Globus pallidus (tissue), 1 donor: ENCODE data around the gene FBXL7.

Experiments used
- DNase-seq: peaks from one replicate; pipeline ENCODE4 v3.0.0-alpha.2; 2015; ENCODE audit warnings: low spot score

Gene FBXL7

DNA sequence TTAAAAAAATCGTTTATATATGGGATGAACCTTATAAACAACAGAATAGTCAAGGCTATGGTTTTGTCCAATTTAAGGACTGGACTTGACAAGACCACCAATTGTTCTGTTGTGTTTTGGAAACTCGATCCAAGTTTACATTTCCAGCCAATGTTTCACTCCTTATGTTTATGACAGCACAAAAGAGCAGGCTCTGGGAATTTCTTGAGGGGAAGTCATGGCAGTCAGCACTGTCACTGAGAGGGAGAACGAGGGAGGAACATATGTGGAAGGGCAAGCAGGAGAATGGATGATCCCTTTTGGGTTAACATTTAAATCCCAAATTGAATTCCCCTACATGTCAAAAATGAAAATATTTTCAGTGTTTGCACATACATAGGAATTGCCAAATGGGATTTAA lies 387.1 kb downstream of the FBXL7 start:
- DNase-seq: no peak

DNA sequence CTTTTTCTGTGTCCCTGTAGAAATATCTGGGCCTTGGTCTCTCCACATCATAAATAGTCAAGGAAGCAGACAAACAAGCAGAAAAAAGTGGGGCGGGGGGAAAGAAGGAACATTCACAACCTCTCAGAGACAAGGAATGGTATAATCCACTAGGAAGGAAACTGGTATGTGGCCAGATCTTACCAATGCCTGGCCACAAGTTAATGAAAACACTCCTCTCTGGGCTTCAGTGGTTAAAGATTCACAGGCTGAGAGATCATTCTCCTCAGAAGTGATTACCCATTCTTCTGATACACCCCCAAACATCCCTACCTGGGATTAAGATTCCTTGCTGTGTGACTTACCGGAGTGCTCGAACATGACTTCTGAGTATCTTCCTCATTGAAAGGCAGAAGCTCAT lies 389.0 kb downstream of the FBXL7 start:
- no peak for DNase-seq

DNA sequence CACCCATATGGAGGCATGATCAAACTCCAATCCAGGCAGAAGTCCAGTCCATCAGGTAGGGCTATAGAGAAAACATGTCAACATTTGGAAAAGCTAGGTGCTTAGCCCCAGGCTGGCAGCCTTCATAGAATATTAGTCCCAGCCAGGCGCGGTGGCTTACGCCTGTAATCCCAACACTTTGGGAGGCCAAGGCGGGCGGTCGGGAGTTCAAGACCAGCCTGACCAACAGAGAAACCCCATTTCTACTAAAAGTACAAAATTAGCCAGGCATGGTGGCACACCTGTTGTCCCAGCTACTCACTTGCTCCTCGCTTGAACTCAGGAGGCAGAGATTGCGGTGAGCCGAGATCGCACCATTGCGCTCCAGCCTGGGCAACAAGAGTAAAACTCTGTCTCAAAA lies 393.9 kb downstream of the FBXL7 start:
- no peak for DNase-seq

DNA sequence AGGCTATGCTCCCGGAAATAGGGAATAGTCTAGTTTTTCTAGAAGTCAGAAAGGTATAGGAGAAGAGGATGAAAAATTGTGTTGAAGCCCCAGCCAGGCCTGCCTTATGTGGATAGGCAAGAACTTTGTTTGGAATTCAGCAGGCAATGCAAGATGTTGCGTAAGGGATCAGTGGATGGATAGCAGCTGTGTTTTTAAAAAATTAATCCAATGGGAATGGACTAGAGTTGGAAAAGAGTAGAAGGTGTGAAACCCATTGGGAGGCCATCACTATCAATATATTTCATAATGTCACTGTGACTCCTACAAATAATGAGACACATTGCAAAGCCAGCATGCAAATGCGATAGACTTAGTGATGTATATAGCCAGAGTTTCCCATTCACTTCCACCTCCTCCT lies 397.7 kb downstream of the FBXL7 start:
- no peak for DNase-seq

DNA sequence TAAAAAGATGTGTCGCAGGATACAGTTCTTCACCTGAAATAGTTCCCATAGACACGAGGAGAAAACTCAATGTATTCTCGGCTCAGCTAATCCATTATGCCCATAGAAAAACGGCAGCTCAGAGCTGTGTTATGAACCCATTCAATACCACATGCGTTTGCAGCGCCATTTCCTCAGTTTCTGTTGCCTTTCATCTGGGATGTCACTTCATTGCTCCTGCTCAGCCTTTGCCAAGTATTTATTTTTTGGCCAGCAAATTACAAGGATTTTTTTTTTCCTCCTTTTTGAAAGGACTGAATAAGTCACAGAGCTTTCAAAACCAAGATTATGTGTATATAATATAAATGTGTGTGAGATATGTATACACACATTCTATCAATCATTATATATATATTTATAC lies 398.7 kb downstream of the FBXL7 start:
- no peak for DNase-seq

DNA sequence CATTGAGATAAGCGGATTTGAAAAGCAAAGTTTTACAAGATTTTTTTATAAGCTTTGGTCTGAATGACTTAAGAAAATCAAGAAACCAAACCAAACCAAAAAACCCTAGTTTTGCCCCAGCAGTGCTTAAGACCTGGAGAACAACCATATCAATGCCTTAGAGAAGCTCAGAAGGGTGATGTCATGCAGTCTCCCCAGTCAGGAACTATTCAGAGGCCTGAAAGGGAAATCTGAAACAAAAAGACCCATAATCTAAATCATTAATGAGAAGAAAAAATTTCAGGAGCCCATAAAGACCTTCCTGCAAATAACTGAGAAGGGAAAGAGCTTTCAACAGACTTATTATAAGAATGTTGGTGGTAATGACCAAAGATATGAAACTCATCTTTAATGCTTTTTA lies 399.5 kb downstream of the FBXL7 start:
- no peak for DNase-seq

DNA sequence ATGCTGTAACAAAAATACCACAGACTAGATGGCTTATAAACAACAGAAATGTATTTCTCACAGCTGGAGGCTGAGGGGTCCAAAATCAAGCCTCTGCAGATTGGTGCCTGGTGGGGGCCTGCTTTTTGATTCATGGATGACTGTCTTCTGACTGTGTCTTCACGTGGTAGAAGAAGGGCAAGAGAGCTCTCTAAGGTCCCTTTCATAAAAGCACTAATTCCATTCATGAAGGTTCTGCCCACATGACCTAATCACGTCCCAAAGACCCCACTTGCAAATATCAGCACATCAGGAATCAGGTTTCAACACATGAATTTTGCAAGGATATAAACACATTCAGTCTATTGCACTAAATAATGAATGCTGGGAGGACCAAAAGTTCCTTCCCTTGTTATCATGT lies 401.2 kb downstream of the FBXL7 start:
- no peak for DNase-seq

DNA sequence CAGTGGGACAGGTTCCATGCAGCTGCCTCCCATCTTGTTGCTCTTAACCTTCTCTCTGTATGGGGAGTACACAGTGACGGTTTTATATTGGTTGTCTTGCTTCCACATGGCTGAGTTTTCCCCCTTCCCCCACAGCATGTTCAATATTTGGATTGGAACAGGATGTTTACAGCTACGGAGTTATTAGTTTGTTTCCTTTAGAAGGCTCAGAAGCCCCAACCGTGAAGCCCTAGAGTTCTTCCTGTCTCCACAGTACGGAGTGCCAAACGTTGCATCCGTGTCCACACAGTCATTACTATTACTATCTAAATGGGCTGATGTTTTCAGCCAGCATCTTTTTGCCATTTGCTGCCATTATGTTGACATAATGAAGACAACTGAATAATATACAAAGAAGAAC lies 402.1 kb downstream of the FBXL7 start:
- no peak for DNase-seq

DNA sequence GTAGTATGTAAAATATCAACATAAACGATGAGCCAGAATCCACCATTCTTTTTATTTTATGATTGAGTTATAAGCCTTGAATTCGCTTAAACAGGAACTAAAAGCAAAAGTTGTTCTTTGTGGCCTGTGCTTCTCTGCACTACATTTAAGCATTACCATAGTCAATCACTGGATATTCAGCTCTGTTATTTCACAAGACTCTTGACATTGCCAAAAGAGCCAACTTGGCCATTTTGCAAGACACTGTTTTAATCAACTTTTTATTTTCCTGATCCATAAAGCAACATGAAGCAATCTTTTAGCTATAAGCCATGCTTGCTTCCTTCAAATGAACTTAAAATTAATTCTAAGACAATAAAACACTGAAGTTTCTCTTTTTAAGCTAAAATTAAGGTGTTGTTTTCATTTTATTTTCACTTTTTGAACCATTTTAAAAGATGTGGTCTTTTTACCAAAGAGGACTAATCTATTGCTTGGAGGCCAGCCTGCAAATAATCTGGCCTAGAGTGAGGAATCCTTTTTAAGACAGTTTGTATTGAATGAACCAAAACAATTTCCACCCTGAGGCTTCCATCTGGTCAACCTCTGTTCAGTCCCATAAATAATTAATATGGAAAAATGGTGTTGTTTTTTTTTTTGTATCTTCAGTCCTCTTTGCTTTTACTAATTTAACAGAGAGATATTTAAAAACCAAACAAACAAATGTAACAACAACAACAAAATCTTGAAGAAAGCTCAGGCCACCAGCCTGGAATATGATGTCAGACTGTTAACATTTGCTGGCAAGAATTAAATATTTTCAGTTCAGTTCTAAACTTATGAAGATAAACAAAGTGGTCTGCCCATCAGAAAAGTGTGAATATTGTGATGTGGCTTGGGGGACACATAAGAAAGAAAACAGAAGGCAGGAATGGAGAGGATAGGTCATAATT lies 405.2 kb downstream of the FBXL7 start:
- DNase-seq: peak; percentile 13

DNA sequence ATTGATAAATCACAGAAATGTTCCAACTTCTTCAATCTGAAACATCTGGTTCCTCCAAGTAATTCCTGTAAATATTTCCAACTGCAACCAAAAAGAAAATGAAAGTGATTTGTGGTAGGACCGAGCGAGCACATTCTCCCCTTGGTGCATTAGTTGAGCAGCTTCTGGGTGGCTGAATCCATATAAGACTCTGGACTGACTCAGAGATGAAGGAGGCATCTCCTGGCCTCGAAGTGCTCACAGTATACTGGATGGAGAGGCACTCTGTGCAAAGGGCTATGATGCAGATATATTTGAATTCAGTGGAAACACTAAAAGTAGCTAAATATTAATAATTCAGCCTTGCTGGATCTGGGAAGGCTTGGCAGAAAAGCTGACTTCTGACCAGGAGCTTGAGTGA lies 414.7 kb downstream of the FBXL7 start:
- no peak for DNase-seq

DNA sequence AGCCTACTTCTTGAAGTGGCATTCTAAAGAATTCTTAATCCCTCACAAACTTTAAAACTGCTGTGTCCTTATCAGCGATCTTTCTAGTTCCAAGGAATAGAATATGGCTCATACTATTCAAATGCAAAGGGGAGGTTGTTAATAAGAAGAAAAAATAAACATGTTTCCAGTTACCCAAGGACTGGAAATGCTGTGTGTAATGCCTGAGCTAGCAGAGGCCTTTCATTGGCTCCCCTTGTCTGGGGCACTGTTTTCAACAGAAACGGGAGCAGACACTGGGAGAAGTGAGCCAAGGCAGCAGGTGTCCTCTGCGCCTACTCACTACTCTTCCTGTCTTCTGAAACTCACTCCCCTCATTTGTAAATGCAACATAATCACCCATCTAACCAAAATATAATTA lies 426.6 kb downstream of the FBXL7 start:
- DNase-seq: no peak

DNA sequence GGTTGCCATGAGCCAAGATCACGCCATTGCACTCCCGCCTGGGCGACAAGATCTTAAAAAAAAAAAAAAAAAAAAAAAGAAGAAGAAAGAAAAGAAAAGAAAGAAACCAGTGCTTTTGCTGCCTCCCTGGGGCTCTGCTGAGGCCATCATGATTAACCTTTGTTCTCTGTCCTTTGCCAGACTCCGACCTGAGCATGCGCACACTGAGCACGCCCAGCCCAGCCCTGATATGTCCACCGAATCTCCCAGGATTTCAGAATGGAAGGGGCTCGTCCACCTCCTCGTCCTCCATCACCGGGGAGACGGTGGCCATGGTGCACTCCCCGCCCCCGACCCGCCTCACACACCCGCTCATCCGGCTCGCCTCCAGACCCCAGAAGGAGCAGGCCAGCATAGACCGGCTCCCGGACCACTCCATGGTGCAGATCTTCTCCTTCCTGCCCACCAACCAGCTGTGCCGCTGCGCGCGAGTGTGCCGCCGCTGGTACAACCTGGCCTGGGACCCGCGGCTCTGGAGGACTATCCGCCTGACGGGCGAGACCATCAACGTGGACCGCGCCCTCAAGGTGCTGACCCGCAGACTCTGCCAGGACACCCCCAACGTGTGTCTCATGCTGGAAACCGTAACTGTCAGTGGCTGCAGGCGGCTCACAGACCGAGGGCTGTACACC lies 427.9 kb downstream of the FBXL7 start:
- DNase-seq: no peak

DNA sequence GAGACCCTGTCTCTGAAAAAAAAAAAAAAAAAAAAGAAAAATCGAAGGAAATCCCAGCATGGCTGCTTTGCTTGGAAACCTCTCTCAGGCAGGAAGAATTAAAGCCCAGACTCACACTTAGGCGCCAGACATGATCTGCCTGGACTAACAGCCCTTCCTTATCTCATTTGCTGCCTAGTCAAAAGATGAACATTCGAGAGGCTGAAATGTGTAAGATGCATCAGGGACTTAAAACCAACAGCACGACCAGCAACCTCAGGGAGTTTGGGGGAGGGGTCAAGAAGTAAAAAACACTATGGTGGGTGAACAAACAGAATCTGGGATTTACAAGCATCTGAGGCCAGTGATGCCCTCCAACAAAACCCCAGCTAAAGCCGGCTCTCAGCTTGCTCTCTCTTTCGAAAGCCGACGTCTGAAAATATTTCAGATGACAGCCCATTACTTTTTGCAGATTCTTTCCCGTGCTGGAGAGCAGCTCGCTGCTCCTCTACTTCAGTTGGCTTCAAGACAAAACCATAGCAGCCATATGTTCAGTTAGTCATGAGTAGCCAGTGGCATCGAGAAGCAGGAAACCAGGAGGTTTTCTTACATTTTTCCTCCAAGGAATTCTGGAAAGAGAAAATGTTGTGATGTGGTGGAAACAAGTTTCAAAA lies 429.8 kb downstream of the FBXL7 start:
- DNase-seq: no peak

DNA sequence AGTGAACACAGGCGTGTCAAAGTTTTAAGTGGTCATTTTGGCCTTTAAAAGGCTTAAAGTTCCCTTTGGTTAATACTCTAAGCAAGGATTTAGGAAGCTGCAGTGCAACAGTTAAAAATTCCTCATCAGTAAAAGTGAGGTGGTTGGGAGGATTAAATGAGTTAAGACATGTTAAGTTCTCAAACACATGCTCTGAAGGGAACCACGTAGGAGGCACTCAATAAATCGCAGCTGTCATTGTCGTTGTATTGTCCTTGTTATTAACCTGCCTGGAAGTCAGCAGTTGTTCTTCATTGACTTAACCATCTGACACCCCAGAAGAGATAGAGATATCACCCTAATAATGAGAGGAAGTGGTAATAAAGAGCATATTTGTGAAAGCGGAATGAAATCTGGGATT lies 432.1 kb downstream of the FBXL7 start:
- no peak for DNase-seq

DNA sequence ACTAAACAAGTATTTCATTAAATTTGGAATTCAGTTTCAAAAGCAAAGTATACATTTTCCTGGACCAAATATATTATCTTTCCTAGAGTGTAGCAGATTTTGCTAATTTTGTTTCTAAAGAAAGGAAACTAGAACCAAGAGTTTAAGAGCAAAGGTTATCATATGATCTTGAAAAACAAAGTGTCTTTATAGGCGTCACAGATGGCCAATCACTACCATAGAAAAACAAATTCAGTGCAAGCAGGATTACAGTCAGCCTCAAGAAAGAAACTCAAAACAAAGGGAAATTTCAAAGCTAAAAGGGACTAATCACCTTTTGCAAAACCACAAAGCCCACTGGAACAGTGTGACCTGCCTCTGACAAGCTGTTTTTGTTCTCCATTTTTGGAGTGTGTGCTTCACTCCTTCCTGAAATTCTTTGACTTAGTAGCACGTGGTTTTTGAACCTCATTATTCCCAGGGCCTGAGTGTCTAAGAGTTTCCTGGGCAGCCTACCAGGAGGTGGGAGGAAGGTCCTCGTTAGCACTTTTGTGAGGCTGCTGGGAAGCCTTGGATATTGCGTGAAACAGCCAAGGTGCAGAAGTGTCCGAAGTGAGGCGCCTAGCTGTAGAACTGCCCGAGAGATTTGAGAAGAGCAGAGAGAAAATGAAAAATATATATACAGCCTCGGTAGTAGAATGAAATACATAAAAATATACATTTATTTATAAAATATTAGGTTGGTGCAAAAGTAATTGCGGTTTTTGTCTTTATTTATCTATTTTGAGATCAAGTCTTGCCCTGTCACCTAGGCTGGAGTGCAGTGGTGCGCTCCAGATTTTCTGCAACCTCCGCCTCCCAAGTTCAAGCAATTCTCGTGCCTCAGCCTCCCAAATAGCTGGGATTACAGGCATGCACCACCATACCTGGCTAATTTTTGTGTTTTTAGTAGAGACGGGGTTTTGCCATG lies 433.6 kb downstream of the FBXL7 start:
- peak; percentile 35 for DNase-seq

DNA sequence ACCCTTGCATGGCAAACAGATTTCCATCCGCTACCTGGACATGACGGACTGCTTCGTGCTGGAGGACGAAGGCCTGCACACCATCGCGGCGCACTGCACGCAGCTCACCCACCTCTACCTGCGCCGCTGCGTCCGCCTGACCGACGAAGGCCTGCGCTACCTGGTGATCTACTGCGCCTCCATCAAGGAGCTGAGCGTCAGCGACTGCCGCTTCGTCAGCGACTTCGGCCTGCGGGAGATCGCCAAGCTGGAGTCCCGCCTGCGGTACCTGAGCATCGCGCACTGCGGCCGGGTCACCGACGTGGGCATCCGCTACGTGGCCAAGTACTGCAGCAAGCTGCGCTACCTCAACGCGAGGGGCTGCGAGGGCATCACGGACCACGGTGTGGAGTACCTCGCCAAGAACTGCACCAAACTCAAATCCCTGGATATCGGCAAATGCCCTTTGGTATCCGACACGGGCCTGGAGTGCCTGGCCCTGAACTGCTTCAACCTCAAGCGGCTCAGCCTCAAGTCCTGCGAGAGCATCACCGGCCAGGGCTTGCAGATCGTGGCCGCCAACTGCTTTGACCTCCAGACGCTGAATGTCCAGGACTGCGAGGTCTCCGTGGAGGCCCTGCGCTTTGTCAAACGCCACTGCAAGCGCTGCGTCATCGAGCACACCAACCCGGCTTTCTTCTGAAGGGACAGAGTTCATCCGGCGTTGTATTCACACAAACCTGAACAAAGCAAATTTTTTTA lies 436.7 kb downstream of the FBXL7 start:
- DNase-seq: no peak

DNA sequence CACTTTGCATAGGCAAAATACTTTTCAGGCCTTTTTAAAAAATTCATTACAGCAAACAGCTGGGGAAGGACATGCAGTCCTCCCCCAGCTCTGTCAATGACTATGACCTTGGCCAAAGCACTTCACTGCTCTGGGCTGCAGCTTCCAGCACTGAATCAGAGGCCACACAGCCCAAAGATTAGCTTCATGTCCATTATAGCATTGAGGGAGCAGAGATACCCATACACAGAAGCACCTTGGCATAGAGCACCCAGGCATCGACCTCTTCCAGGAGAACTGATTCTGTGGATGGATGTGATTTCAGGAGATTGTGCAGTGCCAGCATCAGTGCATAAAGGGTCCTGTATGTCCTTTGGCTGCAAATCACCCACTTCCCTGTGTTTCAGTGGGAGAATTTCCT lies 437.7 kb downstream of the FBXL7 start:
- DNase-seq: no peak

DNA sequence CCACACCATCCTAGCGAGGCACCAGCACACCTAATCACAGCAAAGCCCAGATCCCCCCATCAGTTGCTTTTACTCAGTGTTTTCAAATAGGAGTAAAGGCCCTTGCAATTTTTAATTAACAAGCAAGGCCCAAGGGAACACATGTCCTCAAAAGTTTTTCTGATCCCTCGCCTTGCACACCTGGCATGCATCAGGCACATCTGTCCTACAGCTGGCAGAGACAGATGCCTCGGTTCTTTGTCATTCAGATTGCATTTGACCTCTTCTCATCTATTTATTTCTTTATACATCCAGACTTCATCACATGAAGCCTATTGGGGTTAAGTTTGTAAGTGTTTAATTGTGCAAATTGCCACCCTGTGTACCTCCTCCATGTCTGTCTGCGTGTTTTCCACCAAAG lies 438.2 kb downstream of the FBXL7 start:
- no peak for DNase-seq

DNA sequence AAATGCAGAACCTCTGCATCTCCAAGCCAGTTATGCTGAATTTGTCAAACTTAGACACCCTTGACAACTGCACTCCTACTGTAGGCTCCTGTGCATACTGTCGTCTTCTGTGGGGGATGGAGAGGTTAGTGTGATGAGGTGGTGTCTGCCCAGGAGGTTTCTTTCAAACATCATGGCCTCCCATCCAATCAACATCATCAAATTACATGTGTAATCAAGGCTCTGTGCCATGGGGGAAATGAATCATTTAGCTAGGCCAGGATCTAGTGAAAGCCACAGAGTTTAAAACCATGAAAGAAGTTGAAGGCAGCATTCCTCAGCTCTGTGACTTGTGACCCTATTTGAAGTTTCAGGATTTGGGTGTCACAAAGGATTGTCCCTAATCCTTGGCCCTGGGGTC lies 439.0 kb downstream of the FBXL7 start:
- no peak for DNase-seq

DNA sequence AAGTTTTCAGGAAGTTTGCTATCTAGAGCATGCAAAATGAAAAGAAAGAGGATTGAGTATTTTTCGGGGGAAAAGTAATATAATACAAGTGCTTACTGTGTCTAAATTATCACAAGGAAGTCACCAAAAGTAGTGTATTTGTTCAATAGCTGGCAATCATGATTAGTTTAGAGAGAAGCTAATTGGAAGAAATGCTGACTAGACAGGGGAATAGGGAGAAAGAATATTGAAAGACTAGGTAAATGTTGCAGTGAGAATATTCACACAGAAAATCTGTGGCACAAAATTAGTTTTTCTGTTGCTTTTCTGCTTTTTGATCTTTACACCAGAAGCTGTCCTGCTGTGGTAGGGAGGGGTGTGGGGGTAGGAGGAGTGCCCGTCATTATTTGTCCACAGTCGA lies 440.9 kb downstream of the FBXL7 start:
- no peak for DNase-seq

DNA sequence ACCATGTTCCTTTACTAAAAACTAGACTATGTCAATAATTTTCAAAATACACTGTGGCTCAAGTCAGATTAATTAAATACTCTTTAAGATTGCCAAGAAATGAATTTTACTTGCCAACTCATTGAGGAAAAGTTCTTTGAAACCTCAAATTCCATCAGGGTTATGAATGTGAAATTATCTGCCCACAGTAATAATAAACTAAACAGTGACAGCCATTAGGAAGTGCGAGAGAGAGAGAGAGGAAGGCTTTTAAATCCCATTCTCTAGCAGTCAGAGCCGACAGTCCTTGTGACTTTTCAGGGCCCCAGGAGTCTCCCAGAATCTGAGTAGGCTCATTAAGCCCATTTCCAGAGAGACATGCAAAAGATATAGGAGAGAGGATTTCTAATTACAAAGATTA lies 443.5 kb downstream of the FBXL7 start:
- no peak for DNase-seq
